Natural killer cell treated with Interleukin-12 subunit alpha and Interleukin-12 subunit beta and Interleukin-15 and Interleukin-18, amount 100 ng/mL, for 72 hours (primary cell): ENCODE data around the gene NKIRAS2. TPM values are rescaled to one million over a fixed set of nuclear protein-coding genes. Genes with fewer than 3 reads are reported as not detected.

ENCODE experiments used
- ATAC-seq, 2 donors: fragments of 150-1000 bp; cut with Tn5 transposase in 1 of 2; sonication (Bioruptor Pico), chemical (Tn5 transposase) in 1 of 2; 2 replicates each; pipeline ENCODE4 v1.10.0; 2021
- DNase-seq: peaks from one replicate; pipeline ENCODE4 v3.0.0; 2022; ENCODE audit warnings: low spot score
- H3K27ac Mint-ChIP-seq, 2 donors: 1 replicate in 1 of 2; 2 replicates in 1 of 2; pipeline ENCODE4 v1.8.0; 2022; ENCODE audit warnings: mixed read lengths in 2 of 2, mild to moderate bottlenecking in 1 of 2, moderate library complexity in 1 of 2
- H3K27me3 Mint-ChIP-seq, 2 donors: 1 replicate in 1 of 2; 2 replicates in 1 of 2; pipeline ENCODE4 v1.8.0; 2022; ENCODE audit warnings: mixed read lengths in 2 of 2
- H3K36me3 Mint-ChIP-seq: one replicate; pipeline ENCODE4 v1.8.0; 2022; ENCODE audit warnings: mixed read lengths
- H3K4me1 Mint-ChIP-seq, 2 donors: 1 replicate in 1 of 2; 2 replicates in 1 of 2; pipeline ENCODE4 v1.8.0; 2022; ENCODE audit warnings: low read depth in 2 of 2, mixed read lengths in 2 of 2, mild to moderate bottlenecking in 1 of 2
- H3K4me3 Mint-ChIP-seq: one replicate; pipeline ENCODE4 v1.8.0; 2022; ENCODE audit warnings: mixed read lengths
- H3K9me3 Mint-ChIP-seq: 2 replicates; pipeline ENCODE4 v1.8.0; 2022; ENCODE audit warnings: mixed read lengths
- total RNA-seq, 2 donors: library from RNA; stranded (reverse); gene quantifications; one replicate each; pipeline ENCODE4 v1.2.3, GENCODE V29; 2022

Gene NKIRAS2
- total RNA-seq, 2 donors from 2014 or later, result 27.8 to 28.7 TPM

- peaks cover 11 to 17% of the 10 kb centered on the region in 2 donors for H3K27me3 Mint-ChIP-seq
- no peak overlapping the region for H3K4me3 Mint-ChIP-seq
- no peak for ATAC-seq
Observed at GRCh38 chr17:42045719-42046118, 25.8 kb downstream of the NKIRAS2 start.

GRCh38 chr17:42047343-42047742 lies 27.5 kb downstream of the NKIRAS2 start:
- Mint-ChIP-seq H3K27ac (no peak overlapping the region), H3K36me3 (no peaks in the 10 kb centered on the region), H3K4me3 (no peak overlapping the region), H3K27me3 (peaks cover 24 to 33% of the 10 kb centered on the region in 2 donors), H3K9me3 (no peaks in the 10 kb centered on the region), H3K4me1 (peaks cover 4 to 5% of the 10 kb centered on the region in 2 donors)
- ATAC-seq, result no peak
- DNase-seq, result no peak

More at GRCh38 chr17:42045719-42046118, 25.8 kb downstream of the NKIRAS2 start:
- Mint-ChIP-seq H3K4me1 (peaks cover under 1 to 1% of the 10 kb centered on the region in 2 donors), H3K36me3 (no peaks in the 10 kb centered on the region), H3K9me3 (no peaks in the 10 kb centered on the region), H3K27ac (no peak overlapping the region)
- DNase-seq, result no peak

GRCh38 chr17:42049834-42050392 lies 30.0 kb downstream of the NKIRAS2 start:
- H3K4me3 Mint-ChIP-seq, result peak overlapping the region; percentile 32
- ATAC-seq (no peak), DNase-seq (no peak)
- H3K27me3 Mint-ChIP-seq, result peaks cover 34 to 39% of the 10 kb centered on the region in 2 donors
- H3K9me3 Mint-ChIP-seq, result no peaks in the 10 kb centered on the region
- H3K27ac Mint-ChIP-seq, result no peak overlapping the region
- peaks cover 4 to 5% of the 10 kb centered on the region in 2 donors for H3K4me1 Mint-ChIP-seq
- H3K36me3 Mint-ChIP-seq, result no peaks in the 10 kb centered on the region

- Mint-ChIP-seq H3K4me1 (peaks cover 4 to 5% of the 10 kb centered on the region in 2 donors), H3K4me3 (peak within 1 kb of the TSS; percentile 70), H3K27ac (no peak within 1 kb of the TSS), H3K36me3 (no peaks in the 10 kb centered on the region), H3K9me3 (no peaks in the 10 kb centered on the region), H3K27me3 (peaks cover 36 to 39% of the 10 kb centered on the region in 2 donors)
- peak; percentile 66 to 75 for ATAC-seq
- DNase-seq, result no peak
Observed at GRCh38 chr17:42050393-42051012, 30.6 kb downstream of the NKIRAS2 start, which contains the start of gene C17orf113. Gene C17orf113, minus strand, starts transcription at chr17:42050601. Its CDS starts 7,225 bp downstream, at chr17:42043376.

GRCh38 chr17:42051013-42051400 lies 31.1 kb downstream of the NKIRAS2 start:
- Mint-ChIP-seq H3K27me3 (peaks cover 36 to 39% of the 10 kb centered on the region in 2 donors), H3K9me3 (no peaks in the 10 kb centered on the region), H3K4me1 (peaks cover 4 to 5% of the 10 kb centered on the region in 2 donors), H3K27ac (no peak overlapping the region), H3K36me3 (no peaks in the 10 kb centered on the region), H3K4me3 (peak overlapping the region; percentile 70)
- DNase-seq, result no peak
- no peak for ATAC-seq

GRCh38 chr17:42051645-42052044 lies 31.8 kb downstream of the NKIRAS2 start:
- Mint-ChIP-seq H3K27me3 (peaks cover 36 to 39% of the 10 kb centered on the region in 2 donors), H3K4me3 (peak overlapping the region; percentile 30), H3K27ac (no peak overlapping the region), H3K36me3 (no peaks in the 10 kb centered on the region), H3K4me1 (peaks cover 4 to 5% of the 10 kb centered on the region in 2 donors), H3K9me3 (no peaks in the 10 kb centered on the region)
- no peak for ATAC-seq
- no peak for DNase-seq

- peaks cover 36 to 39% of the 10 kb centered on the region in 2 donors for H3K27me3 Mint-ChIP-seq
- peaks cover 4 to 5% of the 10 kb centered on the region in 2 donors for H3K4me1 Mint-ChIP-seq
- no peak for DNase-seq
- ATAC-seq, result no peak
- no peak overlapping the region for H3K4me3 Mint-ChIP-seq
- H3K27ac Mint-ChIP-seq, result no peak overlapping the region
- no peaks in the 10 kb centered on the region for H3K9me3 Mint-ChIP-seq
- H3K36me3 Mint-ChIP-seq, result no peaks in the 10 kb centered on the region
Observed at GRCh38 chr17:42052346-42052877, 32.5 kb downstream of the NKIRAS2 start.

GRCh38 chr17:42053731-42054500 lies 34.0 kb downstream of the NKIRAS2 start:
- DNase-seq (no peak), ATAC-seq (no peak)
- Mint-ChIP-seq H3K36me3 (no peaks in the 10 kb centered on the region), H3K4me1 (peaks cover 4 to 5% of the 10 kb centered on the region in 2 donors), H3K27ac (no peak overlapping the region), H3K4me3 (no peak overlapping the region), H3K9me3 (no peaks in the 10 kb centered on the region), H3K27me3 (peaks cover 31 to 32% of the 10 kb centered on the region in 2 donors)

- peaks cover 25 to 26% of the 10 kb centered on the region in 2 donors for H3K27me3 Mint-ChIP-seq
- ATAC-seq, result no peak
- no peaks in the 10 kb centered on the region for H3K36me3 Mint-ChIP-seq
- H3K4me3 Mint-ChIP-seq, result no peak overlapping the region
- no peak for DNase-seq
- peaks cover 4 to 5% of the 10 kb centered on the region in 2 donors for H3K4me1 Mint-ChIP-seq
- H3K9me3 Mint-ChIP-seq, result no peaks in the 10 kb centered on the region
- H3K27ac Mint-ChIP-seq, result no peak overlapping the region
Observed at GRCh38 chr17:42055027-42055426, 35.1 kb downstream of the NKIRAS2 start.

GRCh38 chr17:42055496-42055895 lies 35.6 kb downstream of the NKIRAS2 start:
- no peak for ATAC-seq
- no peak for DNase-seq
- Mint-ChIP-seq H3K36me3 (no peaks in the 10 kb centered on the region), H3K27ac (no peak overlapping the region), H3K4me1 (peaks cover 4 to 5% of the 10 kb centered on the region in 2 donors), H3K27me3 (peaks cover 25 to 26% of the 10 kb centered on the region in 2 donors), H3K9me3 (no peaks in the 10 kb centered on the region), H3K4me3 (no peak overlapping the region)

- H3K27ac Mint-ChIP-seq, result no peak overlapping the region
- no peaks in the 10 kb centered on the region for H3K36me3 Mint-ChIP-seq
- H3K27me3 Mint-ChIP-seq, result peaks cover 13 to 19% of the 10 kb centered on the region in 2 donors
- H3K4me3 Mint-ChIP-seq, result no peak overlapping the region
- H3K9me3 Mint-ChIP-seq, result no peaks in the 10 kb centered on the region
- no peak for ATAC-seq
- no peaks in the 10 kb centered on the region for H3K4me1 Mint-ChIP-seq
- DNase-seq, result no peak
Observed at GRCh38 chr17:42056635-42057034, 36.7 kb downstream of the NKIRAS2 start.

GRCh38 chr17:42058063-42058462 lies 38.2 kb downstream of the NKIRAS2 start:
- Mint-ChIP-seq H3K36me3 (no peaks in the 10 kb centered on the region), H3K4me1 (no peaks in the 10 kb centered on the region), H3K27ac (no peak overlapping the region), H3K4me3 (no peak overlapping the region), H3K27me3 (peaks cover 0 to 5% of the 10 kb centered on the region in 2 donors), H3K9me3 (no peaks in the 10 kb centered on the region)
- DNase-seq (no peak), ATAC-seq (no peak)

GRCh38 chr17:42059815-42060214 lies 39.9 kb downstream of the NKIRAS2 start:
- DNase-seq, result no peak
- Mint-ChIP-seq H3K4me1 (peaks cover 9 to 12% of the 10 kb centered on the region in 2 donors), H3K27me3 (peaks cover 0 to 2% of the 10 kb centered on the region in 2 donors), H3K4me3 (no peak overlapping the region), H3K36me3 (no peaks in the 10 kb centered on the region), H3K9me3 (no peaks in the 10 kb centered on the region), H3K27ac (no peak overlapping the region)
- no peak for ATAC-seq
